ENCODE data around the gene LILRA1. TPM values are rescaled to one million over a fixed set of nuclear protein-coding genes. Genes with fewer than 3 reads are reported as not detected.
"Not testable (repeated sequence)": the region's sequence is repeated elsewhere in the genome, so short reads cannot be mapped to it uniquely, and the experiment has no call there.

LILRA1 gene
- total RNA-seq, 1 donor from 2014 or later, result not detected

- DNase-seq (ENCODE audit: low read depth in 2 of 2), result not testable (repeated sequence)
Measured at GRCh38 chr19:54624234-54624633, 30.8 kb downstream of the LILRA1 start.

GRCh38 chr19:54624934-54625730 lies 31.7 kb downstream of the LILRA1 start:
- DNase-seq (ENCODE audit: low read depth in 2 of 2), result not testable (repeated sequence)

GRCh38 chr19:54626757-54627156 lies 33.3 kb downstream of the LILRA1 start:
- DNase-seq (ENCODE audit: low read depth in 2 of 2), result no peak

- DNase-seq (ENCODE audit: low read depth in 2 of 2), result not testable (repeated sequence)
Measured at GRCh38 chr19:54627912-54628311, 34.5 kb downstream of the LILRA1 start.

- not testable (repeated sequence) for DNase-seq (ENCODE audit: low read depth in 2 of 2)
Measured at GRCh38 chr19:54630262-54630661, 36.8 kb downstream of the LILRA1 start, which contains the start of gene LILRB1. Gene LILRB1 (plus strand): TSS chr19:54630484. CDS start chr19:54631074, 590 bp downstream.

GRCh38 chr19:54630782-54631181 lies 37.4 kb downstream of the LILRA1 start:
- no peak for DNase-seq (ENCODE audit: low read depth in 2 of 2)

GRCh38 chr19:54631489-54632337 lies 38.3 kb downstream of the LILRA1 start:
- not testable (repeated sequence) for DNase-seq (ENCODE audit: low read depth in 2 of 2)

GRCh38 chr19:54632517-54632916 lies 39.1 kb downstream of the LILRA1 start:
- not testable (repeated sequence) for DNase-seq (ENCODE audit: low read depth in 2 of 2)

- DNase-seq (ENCODE audit: low read depth in 2 of 2), result no peak
Measured at GRCh38 chr19:54633401-54633800, 40.0 kb downstream of the LILRA1 start.

- not testable (repeated sequence) for DNase-seq (ENCODE audit: low read depth in 2 of 2)
Measured at GRCh38 chr19:54636081-54636480, 42.6 kb downstream of the LILRA1 start.

- no peak for DNase-seq (ENCODE audit: low read depth in 2 of 2)
Measured at GRCh38 chr19:54638683-54639082, 45.3 kb downstream of the LILRA1 start.

- not testable (repeated sequence) for DNase-seq (ENCODE audit: low read depth in 2 of 2)
Measured at GRCh38 chr19:54642953-54643352, 49.5 kb downstream of the LILRA1 start.

GRCh38 chr19:54643583-54643982 lies 50.2 kb downstream of the LILRA1 start:
- not testable (repeated sequence) for DNase-seq (ENCODE audit: low read depth in 2 of 2)

GRCh38 chr19:54644056-54644455 lies 50.6 kb downstream of the LILRA1 start:
- no peak for DNase-seq (ENCODE audit: low read depth in 2 of 2)

GRCh38 chr19:54646331-54646841 lies 53.0 kb downstream of the LILRA1 start:
- no peak for DNase-seq (ENCODE audit: low read depth in 2 of 2)

GRCh38 chr19:54648129-54648528 lies 54.7 kb downstream of the LILRA1 start:
- no peak for DNase-seq (ENCODE audit: low read depth in 2 of 2)

GRCh38 chr19:54650108-54650655 lies 56.8 kb downstream of the LILRA1 start:
- DNase-seq (ENCODE audit: low read depth in 2 of 2), result no peak

Other genes starting within 250 kb of the LILRA1 start
- gene LAIR1, start 228.7 kb upstream of the LILRA1 start, total RNA-seq, result not detected in 2 replicates
- under 0.01 TPM in 1 of 2 replicates, not detected in the other for gene TTYH1, start 178.2 kb upstream of the LILRA1 start, total RNA-seq
- 13.5 and 31.9 TPM in 2 replicates for gene LENG8, start 144.4 kb upstream of the LILRA1 start, total RNA-seq
- 4.0 and 4.9 TPM in 2 replicates for gene LENG9, start 129.9 kb upstream of the LILRA1 start, total RNA-seq
- gene CDC42EP5, start 120.3 kb upstream of the LILRA1 start, total RNA-seq, result 42.6 and 112 TPM in 2 replicates
- gene LAIR2, start 90.8 kb upstream of the LILRA1 start, total RNA-seq, result not detected in 2 replicates
- gene LILRA2, start 19.8 kb upstream of the LILRA1 start, total RNA-seq, result not detected in 2 replicates
- 0.13 TPM in 1 of 2 replicates, not detected in the other for gene LILRB1, start 36.9 kb downstream of the LILRA1 start, total RNA-seq
- not detected in 2 replicates for gene LILRB4, start 69.4 kb downstream of the LILRA1 start, total RNA-seq
- gene KIR3DL3, start 130.8 kb downstream of the LILRA1 start, total RNA-seq, result not detected in 2 replicates
- gene KIR2DL3, start 144.9 kb downstream of the LILRA1 start, total RNA-seq, result not detected in 2 replicates
- gene KIR2DL1, start 176.2 kb downstream of the LILRA1 start, total RNA-seq, result not detected in 2 replicates
- not detected in 2 replicates for gene KIR2DL4, start 210.0 kb downstream of the LILRA1 start, total RNA-seq
- not detected in 2 replicates for gene KIR3DL1, start 222.8 kb downstream of the LILRA1 start, total RNA-seq
- not detected in 2 replicates for gene KIR2DS4, start 239.0 kb downstream of the LILRA1 start, total RNA-seq